ENCODE results near the gene FEM1A.

- no peak for TF ChIP-seq CTCF (IDR thresholded peaks at IDR 0.05)
- TF ChIP-seq POLR2A (IDR thresholded peaks at IDR 0.05), result no peak
Measured at GRCh38 chr19:4817467-4818277, 26.1 kb downstream of the FEM1A start.
